GM21390 (cell line): Measurements from ENCODE around the gene PIP4K2A.
"Not testable (repeated sequence)": the region's sequence is repeated elsewhere in the genome, so short reads cannot be mapped to it uniquely, and the experiment has no call there.

ENCODE experiments used
- ATAC-seq: cut with Tn5 transposase; IDR thresholded peaks from one replicate; pipeline ENCODE4 v1.9.1; 2021; ENCODE audit not compliant: unreplicated experiment

PIP4K2A gene

DNA sequence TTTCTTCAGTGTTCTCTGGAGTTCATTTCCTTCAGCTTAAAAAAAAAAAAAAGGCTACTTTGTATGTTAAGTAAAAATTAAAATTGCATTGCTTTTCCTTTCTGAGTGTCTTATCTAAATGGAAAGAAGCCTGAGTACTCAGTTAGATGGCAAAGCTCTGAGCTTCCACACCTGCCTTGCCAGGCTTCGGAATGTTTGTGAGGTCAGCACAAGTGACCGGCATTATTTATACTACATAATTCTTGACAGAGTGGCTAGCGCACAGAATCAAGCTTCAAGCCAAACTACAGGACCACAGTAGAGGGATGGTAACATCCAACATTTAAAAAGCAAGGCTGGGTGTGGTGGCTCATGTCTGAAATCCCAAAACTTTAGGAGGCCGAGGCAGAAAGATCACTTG lies 17.3 kb downstream of the PIP4K2A start:
- no peak for ATAC-seq

GRCh38 chr10:22693860-22694259 lies 20.5 kb downstream of the PIP4K2A start:
- no peak for ATAC-seq

GRCh38 chr10:22693371-22693784 lies 21.0 kb downstream of the PIP4K2A start:
- no peak for ATAC-seq

- ATAC-seq: not testable (repeated sequence)
Measured at GRCh38 chr10:22692119-22692518, 22.3 kb downstream of the PIP4K2A start.

DNA sequence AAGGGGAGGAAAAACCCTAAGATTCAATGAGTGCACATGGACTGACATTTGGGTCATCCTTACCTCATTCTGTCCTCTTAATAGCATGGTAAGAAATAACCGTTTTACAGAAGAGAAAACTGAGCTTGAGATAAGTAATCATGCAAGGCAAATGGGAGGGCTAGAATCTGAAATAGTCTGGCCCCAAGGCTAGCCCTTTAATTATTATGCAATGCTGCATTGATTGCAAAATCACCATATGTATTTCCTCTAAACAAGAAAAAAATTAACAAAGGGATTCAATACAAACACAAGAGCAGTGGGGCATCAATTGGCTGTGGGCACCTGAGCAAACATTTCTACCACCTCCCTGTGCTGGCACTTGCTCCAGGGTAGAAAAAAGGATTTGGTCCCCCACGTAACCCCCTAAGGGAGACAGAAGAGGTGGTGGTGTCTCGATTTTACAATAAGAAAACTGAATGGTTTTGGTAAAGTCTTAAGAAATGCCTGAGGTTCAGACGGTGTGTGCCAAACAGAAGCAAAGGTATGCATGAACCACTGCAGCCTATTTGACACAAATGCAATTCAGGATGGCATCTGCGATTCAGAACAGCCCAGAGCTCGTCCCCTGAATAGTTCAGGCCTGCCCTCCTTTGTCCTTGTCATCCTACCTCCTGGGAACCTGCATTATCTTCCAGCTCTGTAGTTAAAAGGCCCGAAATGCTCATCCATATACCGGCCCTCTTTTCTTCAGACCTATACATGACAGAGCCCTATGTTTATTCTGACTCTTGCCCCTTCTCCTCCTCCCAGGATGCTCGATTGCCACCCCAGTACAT lies 23.6 kb downstream of the PIP4K2A start:
- no peak for ATAC-seq

DNA sequence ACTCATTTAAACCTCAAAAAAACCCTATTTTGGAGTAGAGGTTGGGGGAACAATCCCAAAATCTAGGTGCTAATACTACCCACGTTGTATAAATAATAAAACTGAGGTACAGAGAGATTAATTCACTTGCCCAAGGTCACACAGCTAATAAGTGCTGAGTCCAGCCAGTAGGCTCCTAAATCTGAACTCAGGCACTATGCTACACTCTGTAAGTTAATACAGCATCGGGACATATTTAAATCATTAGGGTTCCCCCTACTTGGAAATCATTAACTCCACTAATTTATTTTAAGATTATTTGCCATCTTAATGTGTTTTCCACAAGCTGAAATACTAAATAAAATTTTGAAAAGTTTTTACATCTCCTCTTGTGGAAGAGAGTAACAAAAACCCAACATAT lies 24.2 kb downstream of the PIP4K2A start:
- ATAC-seq: no peak

- ATAC-seq: no peak
Measured at GRCh38 chr10:22686347-22686746, 28.0 kb downstream of the PIP4K2A start.

DNA sequence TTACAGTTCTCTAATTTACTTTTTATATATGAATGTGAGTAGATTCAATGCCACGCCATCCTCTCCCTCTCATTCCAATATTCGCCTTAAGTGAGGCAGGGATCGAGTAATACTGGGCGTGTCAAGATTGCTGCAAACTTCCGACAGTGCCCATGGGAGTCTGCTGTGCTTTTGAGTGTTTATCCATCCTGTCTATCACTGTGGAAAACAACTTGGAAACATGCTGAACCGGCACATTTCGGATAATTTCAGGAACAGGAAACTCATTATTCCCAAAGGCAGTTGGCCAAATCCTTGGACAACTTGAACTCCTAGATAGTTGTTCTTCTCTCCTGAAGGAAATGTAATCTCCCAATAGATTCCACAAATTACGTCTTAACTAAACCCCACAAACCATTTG lies 28.5 kb downstream of the PIP4K2A start:
- ATAC-seq: no peak

DNA sequence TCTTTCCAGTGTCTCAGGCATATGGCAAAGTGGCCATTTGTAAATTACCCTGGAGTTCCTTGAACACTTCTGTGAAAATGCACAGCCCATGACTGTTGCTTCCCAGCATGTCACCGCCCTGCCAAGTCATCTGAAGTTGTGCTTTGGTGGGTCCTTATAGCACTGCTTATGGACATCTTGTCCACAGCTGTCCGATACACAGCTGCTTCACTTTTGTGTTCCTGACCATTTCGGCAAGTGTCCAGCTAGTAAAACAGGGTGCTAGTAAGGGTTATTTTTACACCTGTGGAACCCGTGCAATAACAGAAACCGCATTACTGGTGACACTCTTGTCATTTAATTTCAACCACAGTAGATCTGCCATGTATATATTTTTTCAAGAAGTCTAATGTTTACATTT lies 29.7 kb downstream of the PIP4K2A start:
- ATAC-seq: no peak

DNA sequence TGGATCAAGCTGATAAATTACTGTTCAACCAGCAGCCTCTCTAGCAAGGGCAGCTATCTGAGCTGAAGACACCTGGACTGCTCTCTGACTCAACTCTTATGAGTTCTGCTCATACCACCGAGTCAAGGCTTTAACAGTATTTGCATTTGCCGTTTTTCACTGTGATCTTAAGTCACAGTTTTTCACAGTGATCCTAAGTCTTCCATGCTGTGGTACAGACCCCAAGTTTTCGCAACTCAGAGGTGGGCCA lies 31.3 kb downstream of the PIP4K2A start:
- ATAC-seq: peak; percentile 66

DNA sequence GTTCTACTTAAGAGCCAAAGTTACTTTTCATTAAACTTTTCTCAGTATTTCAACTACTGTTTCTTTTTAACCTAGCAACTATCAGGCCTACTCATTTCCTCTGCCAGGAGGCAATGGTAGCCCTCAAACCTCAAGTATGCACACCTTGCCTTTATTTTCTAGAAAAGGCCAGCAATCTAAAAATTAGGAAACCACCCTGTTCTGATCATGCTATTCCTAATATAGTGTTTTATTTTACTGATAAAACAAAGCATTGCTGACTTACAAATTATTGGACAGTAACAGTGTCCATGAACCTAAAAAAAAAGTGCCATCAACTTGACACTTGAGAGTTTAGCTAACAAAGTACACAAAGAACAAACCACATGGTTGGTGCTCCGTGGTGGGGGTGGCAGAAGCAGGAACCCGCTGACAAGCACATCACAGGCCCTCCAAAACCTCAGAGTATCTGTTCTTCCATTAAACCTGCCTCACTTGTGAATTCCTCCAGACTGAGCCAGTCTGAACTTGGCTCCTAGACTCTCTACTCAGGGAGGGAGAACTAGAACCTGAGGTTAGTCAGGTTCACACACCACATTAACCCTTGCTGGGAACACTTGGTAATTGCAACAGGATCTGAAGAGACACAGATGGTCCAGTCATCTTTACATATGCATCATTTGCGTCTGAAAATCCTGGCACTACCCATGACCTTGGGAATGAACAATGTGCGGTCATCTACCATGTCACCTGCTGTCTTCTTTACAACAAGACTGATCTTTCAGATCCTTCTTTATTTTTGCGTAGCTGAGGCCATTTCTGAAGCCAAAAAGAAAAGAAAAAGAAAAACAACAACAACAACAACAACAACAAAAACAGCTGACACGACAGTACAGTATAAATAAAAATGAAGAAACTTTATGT lies 31.9 kb downstream of the PIP4K2A start:
- peak; percentile 25 for ATAC-seq

DNA sequence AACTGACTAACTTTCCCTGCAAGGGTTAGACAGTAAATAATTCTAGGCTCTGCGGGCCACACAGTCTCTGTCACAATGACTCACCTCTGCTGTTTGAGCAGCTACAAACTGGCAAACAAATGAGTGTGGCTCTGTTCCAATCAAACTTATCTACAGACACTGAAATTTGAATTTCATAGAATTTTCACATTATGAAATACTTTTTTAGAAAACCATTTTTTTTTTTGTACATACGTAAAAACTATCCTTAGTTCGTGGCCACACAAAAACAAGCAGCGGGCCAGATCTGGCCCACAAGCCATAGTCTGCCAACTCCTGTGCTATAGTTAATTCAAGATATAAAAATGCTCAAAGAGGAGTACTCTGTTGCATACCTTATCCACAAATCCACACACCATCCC lies 32.6 kb downstream of the PIP4K2A start:
- no peak for ATAC-seq

DNA sequence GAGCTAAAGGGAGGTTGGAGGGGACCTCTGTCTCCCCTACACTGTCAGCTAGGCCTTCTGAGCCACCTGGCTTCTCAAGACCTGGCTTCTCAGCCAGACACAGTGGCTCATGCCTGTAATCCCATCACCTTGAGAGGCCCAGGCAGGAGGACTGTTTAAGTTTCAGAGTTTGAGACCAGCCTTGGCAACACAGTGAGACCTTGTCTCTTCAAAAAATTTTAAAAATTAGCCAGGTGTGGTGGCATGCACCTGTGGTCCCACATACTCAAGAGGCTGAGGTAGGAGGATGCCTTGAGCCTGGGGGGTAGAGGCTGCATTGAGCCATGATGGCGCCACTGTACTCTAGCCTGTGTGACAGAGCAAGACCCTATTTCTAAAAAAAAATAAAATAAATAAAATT lies 33.1 kb downstream of the PIP4K2A start:
- no peak for ATAC-seq

DNA sequence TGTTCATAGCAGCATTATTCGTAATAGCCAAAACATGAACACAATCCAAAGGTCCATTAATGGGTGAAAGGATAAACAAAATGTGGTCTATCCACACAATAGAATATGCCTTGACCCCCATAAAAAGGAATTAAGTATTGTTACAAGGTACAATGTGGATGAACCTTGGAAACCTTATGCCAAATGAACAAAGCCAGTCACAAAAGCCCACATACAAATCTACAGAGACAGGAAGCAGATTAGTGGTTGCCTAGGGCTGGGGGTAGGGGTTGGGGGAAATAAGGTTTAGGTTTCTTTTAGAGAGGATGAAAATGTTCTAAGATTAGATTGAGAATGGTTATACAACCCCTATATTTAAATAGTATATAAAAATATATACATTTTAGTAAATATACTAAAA lies 34.8 kb downstream of the PIP4K2A start:
- no peak for ATAC-seq

GRCh38 chr10:22677333-22677732 lies 37.0 kb downstream of the PIP4K2A start:
- no peak for ATAC-seq

- ATAC-seq: no peak
Measured at GRCh38 chr10:22676435-22676834, 37.9 kb downstream of the PIP4K2A start.

DNA sequence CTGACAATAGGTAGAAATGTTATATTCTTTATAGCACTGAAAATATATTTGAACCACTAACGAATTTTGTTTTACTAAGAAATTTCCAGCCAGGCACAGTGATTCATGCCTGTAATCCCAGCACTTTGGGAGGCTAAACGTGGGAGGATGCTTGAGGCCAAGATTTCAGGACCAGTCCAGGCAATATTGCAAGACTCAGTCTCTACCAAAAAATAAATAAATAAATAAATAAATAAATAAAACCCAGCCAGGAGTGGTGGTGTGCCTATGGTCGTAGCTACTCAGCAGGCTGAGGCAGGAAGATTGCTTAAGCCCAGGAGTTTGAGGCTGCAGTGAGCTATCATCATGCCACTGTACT lies 39.8 kb downstream of the PIP4K2A start:
- ATAC-seq: no peak

- ATAC-seq: no peak
Measured at GRCh38 chr10:22673785-22674572, 40.4 kb downstream of the PIP4K2A start.

DNA sequence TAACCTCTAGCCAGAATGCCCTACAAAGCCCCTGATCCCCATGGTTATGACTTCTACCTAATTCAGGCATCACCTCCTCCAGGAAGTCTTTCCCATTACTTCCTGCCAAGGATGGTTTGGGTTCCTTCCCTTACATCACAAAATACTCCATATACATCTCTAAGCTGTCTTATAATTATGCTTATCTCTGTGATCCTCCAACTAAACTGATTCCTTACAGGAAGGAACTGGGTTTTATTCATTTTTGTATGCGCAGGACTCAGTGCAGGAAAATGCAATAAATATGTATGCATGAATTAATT lies 41.3 kb downstream of the PIP4K2A start:
- no peak for ATAC-seq

- ATAC-seq: no peak
Measured at GRCh38 chr10:22672319-22673090, 41.9 kb downstream of the PIP4K2A start.

- no peak for ATAC-seq
Measured at GRCh38 chr10:22670788-22671187, 43.6 kb downstream of the PIP4K2A start.
